NCI-H2196 (cell line): ENCODE data around the gene TRPM2.

Experiments used
- DNase-seq: peaks from one replicate; lab custom pipeline; 2025; ENCODE audit not compliant: unreplicated experiment; lab: John Stamatoyannopoulos, UW

The TRPM2 gene

DNA sequence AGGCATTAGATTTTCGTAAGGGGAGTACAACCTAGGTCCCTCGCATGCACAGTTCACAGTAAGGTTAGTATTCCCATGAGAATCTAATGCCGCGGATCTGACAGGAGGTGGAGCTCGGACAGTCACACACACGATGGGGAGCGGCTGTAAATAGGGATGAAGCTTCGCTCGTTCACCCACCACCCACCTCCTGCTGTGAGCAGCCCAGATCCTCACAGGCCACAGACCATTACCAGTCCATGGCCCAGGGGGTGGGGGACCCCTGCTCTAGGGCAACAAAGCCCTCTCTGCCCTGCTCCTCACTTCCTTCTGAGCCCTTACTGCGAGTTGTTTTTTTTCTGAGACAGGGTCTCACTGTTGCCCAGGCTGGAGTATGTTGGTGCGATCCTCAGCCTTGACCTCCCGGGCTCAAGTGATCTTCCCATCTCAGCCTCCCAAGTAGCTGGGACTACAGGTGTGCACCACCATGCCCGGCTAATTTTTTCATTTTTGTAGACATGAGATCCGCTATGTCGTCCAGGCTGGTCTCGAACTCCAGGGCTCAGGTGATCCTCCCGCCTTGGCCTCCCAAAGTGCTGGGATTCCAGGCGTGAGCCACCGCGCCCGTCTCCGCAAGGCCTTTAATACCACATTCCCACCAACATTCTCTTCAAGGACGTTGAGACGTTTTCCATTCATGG is 21.3 kb downstream of the TRPM2 start:
- DNase-seq, result no peak

DNA sequence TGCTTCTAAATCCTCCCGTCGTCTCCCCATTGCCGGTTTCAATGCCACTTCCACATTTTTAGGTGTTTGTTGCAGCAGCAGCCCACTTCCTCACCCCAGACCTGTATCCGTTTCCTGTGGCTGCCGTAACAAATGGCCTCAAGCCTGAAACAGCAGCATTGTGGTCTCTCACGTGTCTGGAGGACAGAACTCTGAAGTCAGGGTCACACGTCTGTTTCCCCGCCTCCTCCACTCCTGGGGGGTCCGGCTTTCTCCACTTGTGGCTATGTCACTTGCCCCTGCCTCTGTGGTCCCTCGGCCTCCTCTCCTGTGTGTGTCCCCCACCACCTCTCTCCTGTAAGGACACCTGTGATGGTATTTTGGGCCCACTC is 21.8 kb downstream of the TRPM2 start:
- no peak for DNase-seq

DNA sequence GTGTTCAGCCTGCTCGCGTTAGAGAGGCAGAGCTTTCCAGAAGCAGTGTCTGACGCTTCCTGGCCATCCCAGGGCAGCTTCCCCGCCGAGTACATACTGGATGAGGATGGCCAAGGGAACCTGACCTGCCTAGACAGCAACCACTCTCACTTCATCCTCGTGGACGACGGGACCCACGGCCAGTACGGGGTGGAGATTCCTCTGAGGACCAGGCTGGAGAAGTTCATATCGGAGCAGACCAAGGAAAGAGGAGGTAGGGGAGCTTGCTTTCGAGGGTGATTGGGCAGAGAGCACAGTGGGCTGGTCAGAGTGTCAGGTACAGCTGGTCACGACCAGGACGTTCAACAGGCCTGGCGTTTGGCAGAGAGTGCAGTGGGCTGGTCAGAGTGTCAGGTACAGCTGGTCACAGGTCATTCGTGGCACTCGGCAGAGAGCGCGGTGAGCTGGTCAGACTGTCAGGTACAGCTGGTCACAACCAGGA is 22.4 kb downstream of the TRPM2 start:
- no peak for DNase-seq

DNA sequence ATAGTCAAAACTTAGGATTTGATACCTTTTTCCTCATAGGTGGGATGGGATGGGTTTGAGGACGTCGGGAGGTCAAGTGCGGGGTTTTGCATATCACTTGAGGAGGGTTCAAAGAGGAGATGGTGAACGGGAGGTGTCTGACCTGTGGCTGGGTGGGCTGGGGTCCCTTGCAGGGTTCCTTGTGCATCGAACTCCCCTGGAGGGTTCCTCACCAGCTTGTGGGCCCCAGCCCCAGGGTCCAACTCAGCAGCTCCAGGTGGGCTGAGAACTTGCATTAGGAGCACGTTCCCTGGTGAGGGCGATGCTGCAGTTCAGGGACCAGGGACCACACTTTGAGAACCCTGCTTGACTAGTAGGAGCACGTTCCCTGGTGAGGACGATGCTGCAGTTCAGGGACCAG is 23.2 kb downstream of the TRPM2 start:
- DNase-seq, result no peak

DNA sequence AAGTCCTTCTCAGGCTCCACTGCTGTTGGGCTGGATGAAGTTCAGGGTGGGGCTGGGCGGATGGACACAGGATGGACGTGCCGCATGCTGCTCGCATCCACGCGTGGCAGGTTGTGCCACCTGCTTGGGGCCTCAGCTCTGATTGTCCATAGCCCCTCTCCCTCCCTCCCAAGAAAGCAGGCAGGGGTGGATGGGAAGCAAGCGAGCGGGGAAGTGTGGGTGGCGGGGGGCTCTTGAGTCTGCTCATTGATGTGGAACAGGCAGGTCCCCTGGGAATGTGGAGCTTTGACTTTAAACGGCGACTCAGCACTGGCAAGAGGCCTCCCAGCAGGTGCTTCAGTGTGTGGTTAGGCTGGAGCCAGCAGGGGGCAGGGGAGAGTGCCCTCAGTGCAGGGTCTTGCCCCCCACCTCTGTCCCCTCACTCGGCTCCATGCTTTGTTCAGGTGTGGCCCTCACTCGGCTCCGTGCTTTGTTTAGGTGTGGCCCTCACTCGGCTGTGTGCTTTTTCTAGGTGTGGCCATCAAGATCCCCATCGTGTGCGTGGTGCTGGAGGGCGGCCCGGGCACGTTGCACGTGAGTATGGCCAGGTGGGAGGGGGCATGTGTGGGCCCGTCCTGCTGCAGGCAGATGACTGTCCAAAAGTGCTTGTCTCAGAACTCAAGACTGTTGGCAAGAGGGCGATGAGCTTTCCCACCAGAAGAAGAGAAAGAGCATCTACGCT is 23.9 kb downstream of the TRPM2 start:
- no peak for DNase-seq

DNA sequence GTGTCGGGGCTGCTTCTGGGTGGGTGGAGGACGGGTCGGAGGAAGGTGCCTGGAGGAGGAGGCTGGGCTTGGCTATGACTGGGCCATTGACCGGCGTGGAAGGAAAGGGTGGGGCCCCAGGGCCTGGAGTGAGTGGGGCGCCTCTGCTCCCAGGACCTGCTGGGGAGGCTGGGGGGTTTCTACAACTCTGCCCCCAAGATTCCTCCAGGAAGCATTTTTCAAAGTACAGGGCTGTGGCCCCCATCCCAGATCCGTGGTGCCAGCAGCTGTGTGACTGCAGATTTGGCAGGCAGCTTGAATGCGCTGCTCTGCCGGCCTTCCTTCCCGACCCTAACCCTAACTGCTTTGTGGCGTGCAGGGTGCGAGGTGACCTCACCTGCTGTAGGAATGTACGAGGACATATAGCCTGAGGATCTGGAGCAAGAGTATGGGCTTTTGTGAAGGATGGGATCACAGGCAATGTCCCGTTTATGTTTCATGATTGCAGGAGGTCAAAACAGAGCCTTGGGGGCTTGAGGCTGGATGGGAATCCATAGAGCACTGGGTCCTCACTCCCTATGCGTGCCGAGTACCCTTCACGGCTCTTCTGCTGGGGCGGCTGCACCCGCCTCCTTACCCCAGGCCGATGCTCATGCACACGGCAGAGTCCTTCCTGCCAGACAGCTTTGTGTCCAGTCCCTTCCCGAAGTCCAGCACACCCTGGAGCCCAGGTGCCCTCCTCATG is 24.7 kb downstream of the TRPM2 start:
- DNase-seq, result no peak

DNA sequence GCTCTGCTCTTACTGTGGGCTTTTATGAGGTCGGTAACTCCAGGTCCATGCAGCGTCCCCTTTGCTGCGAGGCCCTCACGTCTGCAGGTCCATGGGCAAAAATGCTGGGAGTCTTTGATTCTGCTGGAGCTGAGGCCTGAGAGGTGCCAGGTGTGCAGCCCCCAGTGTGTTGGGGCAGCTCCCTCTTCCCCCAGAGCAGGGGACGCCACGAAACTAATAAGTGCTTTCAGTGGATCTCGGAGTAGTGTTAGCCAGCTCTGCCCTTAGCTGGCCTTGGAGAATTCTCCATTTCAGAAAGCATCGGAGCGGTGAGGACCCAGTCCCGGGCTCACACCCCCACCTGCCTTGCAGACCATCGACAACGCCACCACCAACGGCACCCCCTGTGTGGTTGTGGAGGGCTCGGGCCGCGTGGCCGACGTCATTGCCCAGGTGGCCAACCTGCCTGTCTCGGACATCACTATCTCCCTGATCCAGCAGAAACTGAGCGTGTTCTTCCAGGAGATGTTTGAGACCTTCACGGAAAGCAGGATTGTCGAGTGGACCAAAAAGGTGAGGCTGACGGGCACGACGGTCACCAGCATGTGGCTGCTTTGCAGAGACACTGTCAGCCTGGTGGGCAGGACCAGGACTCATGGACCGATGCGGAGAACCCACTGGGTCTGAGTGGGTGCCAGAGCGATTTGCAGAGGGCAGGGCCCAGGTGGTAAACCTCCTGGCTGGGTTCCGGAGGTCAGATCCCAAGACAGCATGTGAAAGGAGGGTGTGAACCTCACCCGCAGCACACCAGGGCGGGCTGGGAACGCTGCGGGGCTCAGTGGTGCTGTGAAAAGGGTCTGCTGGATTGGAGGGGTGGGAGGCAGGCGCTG is 25.5 kb downstream of the TRPM2 start:
- no peak for DNase-seq

DNA sequence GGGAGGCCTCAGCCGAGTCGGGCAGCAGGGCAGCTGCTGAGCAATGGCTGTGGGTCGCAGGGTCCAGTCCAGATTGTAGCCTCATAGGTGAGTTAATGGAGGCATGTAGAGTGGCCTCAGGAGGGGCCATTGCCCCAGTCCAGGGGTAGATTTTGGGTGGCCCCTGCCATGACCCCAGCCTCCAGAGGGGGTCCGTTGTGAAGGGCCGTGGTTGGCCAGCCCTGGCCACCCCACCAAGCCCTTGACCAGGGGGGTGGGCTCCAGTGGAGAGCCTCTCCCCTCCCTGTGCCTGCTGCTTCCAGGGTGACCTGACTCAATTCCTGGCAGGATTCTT is 26.1 kb downstream of the TRPM2 start:
- DNase-seq, result no peak

DNA sequence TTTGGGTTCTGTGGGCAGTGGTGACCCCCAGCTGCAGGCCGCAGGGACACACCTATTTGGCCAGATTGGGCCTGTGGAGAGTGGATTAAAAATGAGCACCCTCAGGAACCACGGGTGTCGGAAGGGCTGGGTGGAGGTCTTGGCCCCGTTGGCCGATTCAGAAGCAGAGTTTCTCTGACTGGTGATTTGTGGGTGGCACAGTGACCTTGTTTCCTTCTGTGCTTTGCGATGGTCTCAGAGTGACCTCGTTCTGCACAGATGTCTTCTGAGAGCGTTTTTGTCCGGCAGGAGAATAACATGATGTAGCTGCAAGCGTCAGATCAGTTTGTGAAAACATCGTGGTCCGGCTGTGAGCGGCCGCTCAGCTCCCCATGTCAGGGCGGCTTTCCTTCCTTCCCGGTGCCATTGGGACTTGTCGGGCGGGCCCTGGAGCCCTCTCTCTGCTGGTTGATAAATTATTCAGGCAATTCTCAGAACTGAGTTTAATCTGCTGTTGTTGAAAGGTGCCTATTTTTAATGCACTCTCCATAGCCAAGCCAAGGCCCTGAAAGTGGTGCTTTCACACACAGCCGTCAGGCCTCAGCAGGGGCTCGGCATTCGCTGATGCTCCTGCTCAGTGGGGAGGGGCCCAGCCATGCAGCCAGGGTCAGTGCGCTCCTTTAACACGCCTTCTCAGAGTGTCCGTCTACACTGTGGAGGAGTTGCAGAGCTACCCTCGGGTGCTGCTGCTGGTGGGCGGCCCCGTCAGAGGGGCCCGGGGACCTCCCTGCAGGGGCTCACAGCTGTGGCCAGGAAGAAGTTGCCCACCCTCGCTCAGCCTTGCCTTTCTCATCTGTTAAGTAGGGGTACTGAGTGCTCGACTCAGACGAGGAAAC is 26.8 kb downstream of the TRPM2 start:
- no peak for DNase-seq

DNA sequence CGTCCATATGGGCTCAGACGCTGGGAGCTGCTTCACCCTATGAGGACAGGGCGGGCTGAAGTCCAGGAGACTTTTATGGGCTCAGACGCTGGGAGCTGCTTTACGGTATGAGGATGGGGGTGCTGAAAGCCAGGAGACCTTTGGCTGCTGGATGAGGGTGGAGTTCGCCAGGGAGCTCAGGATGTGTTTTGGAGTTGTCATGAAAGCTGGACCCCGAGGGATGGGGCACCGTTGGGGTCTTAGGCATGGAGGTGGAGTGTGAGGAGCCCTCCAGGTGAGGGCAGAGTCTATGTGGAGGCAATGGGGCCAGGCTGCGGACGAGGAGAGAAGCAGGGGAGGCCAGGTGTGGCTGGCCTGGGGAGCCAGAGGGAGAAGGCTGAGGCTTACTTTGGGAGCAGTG is 27.5 kb downstream of the TRPM2 start:
- no peak for DNase-seq

DNA sequence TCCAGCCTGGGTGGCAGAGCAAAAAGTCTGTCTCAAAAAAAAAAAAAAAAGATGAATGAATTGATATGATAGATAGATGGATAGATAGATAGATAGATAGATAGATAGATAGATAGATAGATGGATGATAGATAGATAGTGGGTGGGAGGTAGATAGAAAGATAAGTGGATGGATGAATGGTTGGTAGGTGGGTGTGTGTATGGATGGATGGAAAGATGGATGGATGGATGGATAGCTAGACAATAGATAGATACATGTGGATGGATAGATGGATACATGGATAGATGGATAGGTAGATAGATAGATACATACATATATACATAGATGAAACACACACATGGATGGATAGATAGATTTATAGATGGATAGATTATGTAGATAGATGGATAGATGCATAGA is 28.5 kb downstream of the TRPM2 start:
- DNase-seq, result no peak

DNA sequence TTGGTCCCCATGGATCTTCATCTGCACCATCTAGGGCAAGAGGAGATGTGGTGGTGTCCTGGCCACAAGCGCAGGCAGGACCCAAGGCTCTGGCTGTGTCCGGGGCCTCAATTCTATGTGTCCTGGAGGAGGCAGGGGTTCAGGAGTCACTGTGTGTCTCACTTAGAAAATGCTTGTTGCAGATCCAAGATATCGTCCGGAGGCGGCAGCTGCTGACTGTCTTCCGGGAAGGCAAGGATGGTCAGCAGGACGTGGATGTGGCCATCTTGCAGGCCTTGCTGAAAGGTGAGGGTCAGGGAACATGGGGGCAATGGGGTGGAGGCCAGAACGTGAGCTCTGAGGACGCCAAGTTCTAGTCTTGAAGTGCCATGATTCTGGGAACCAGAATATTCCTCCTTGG is 29.1 kb downstream of the TRPM2 start:
- no peak for DNase-seq

DNA sequence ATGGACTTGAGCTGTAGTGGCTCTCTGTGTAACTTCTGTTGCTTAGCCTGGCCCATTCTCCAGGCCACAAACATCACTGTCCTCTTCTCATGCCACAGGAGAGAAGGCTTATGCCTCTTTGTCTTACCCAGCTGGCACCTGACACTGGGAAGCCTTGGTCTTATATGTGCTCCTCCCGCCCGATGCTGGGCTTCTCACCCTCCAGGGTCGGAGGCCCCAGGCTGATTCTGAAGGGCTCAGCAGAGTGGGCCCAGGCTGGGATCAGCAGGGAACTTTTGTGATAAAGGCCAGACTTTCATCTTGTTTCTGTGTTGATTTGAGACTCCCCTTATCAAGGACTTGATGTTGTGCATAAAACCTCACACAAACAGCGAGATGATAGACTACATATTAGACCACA is 29.8 kb downstream of the TRPM2 start:
- no peak for DNase-seq

DNA sequence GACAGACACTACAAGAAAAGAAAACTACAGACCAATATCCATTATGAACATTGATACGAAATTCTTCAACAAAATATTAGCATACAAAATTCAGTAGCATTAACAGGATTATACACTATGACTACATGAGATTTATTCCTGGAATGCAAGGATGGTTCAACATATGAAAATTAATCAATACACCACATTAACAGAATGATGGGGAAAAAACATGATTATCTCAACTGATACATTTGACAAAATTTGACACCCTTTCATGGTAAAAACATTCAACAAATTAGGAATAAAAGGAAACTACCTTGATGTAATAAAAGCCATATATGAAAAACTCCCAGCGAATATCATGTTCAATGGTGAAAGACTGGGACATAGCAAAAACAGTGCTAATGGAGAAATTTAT is 31.5 kb downstream of the TRPM2 start:
- DNase-seq, result no peak

DNA sequence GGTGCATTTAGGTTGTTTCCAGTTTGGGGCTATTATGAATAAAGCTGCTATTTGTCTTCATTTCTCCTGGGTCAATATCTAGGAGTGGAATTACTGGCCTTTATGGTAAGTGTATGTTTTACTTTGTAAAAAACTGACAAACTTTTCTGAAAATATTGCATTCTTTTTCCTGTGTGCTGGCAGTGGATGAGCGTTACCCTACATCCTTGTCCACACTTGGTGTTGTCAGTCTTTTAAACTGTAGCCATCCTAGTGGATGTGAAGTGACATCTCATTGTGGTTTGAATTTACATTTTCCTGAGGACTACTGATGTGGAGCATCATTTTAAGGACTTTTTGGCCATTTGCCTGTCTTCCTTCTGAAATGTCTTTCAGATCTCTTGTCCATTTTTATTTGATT is 35.9 kb downstream of the TRPM2 start:
- DNase-seq, result no peak

DNA sequence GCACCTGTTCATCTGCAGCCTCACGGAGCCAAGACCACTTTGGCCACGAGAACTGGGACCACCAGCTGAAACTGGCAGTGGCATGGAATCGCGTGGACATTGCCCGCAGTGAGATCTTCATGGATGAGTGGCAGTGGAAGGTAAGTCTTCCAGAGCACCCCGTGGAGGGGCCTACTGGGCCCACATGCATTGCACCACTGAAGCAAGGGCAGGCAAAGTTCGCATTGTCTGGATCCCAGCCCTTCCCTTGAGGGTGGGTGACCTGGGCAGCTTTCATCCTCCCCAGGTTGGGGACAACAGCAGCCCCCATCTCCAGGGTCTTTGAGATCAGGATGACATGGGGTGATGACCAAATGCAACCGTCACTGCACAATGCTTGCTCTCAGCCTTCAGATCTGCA is 37.5 kb downstream of the TRPM2 start:
- no peak for DNase-seq

DNA sequence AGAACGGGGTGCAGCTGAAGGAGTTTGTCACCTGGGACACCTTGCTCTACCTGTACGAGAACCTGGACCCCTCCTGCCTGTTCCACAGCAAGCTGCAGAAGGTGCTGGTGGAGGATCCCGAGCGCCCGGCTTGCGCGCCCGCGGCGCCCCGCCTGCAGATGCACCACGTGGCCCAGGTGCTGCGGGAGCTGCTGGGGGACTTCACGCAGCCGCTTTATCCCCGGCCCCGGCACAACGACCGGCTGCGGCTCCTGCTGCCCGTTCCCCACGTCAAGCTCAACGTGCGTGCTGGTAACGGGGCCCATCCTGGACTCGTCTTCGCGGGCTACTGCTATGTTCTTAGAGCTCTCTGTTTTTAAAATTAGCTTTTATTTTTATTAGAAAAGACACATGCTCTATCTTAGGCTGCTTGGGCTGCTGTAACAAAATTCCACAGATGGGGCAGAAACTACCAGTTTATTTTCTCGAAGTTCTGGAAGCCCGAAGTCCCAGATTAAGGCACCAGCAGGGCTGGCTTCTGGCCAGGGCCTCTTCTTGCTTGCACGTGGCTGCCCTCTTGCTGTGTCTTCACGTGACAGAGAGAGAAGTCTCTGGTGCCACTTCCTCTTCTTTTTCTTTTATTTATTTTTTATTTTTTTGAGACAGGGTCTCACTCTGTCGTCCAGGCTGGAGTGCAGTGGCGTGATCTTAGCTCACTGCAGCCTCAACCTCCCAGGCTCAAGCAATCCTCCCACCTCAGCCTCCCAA is 38.1 kb downstream of the TRPM2 start:
- DNase-seq, result no peak

DNA sequence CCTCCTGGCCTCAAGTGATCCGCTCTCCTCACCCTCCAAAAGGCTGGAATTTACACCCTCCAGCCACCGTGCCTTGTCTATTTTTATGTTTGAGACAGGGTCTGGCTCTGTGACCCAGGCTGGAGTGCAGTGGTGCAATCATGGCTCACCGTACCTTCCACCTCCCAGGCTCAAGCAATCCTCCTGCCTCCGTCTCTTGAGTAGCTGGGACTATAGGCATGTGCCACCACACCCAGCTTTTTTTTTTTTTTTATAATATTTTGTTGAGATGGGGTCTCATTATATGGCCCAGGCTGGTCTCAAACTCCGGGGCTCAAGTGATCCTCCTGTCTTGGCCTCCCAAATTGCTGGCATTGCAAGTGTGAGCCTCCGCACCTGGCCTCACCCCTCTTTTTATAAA is 38.8 kb downstream of the TRPM2 start:
- DNase-seq, result no peak

DNA sequence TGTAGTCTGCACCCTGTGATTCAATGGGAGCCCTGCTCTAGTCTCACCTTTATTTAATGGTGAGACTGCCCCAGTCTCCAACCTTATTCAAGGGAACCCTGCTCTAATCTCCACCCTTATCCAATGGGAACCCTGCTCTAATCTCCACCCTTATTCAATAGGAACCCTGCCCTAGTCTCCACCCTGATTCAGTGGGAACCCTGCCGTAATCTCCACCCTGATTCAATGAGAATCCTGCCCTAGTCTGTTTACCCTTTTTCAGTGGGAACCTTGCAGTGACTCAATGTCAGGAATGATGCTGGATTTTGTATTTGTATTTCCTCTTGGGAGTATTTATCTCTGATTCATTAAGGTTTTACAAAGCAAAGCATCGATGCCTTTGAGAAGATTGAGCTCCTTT is 39.5 kb downstream of the TRPM2 start:
- no peak for DNase-seq

DNA sequence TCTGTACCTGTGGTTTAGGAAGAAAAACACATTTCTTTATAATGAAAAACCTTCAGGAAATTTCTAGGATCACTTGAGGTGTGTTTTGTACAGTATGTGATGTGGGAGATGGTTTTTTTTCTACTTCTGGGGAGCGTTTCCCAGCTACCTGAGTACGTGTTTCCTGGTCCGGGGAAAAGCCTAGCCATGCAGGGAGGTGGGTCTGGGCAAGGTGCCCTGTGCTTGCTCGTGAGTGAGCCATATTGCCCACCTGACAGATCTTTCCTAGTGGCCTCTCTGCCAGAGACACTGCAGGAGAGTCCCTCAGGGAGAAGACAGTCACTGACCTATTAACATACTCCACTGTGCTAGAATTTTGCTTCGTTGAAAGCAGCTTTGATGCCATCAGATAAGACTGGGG is 41.3 kb downstream of the TRPM2 start:
- DNase-seq, result no peak
